Mucosa of descending colon (tissue), 3 donors: ENCODE results near the gene PDE6G. TPM values are rescaled to one million over a fixed set of nuclear protein-coding genes. Genes with fewer than 3 reads are reported as not detected.
A peak's percentile ranks its signal among the peaks of the same experiment; 100 is the strongest.

Source experiments
- ATAC-seq: fragments of 200-7000 bp; cut with Tn5 transposase; one replicate; pipeline ENCODE4 v1.9.1; 2020; ENCODE audit warnings: mild to moderate bottlenecking, moderate library complexity
- DNase-seq, 3 donors: peaks; one replicate each; pipeline ENCODE4 v3.0.0-alpha.2; 2020
- H3K36me3 ChIP-seq: fragments of 200-600 bp; one replicate; pipeline ENCODE4 v1.8.0; 2021; ENCODE audit warnings: low read depth, mild to moderate bottlenecking
- H3K4me1 ChIP-seq: fragments of 200-600 bp; one replicate; pipeline ENCODE4 v1.8.0; 2021; ENCODE audit warnings: low read depth, mild to moderate bottlenecking
- H3K4me3 ChIP-seq: fragments of 200-600 bp; one replicate; pipeline ENCODE4 v1.8.0; 2021; ENCODE audit warnings: mild to moderate bottlenecking
- H3K9me3 ChIP-seq: fragments of 200-600 bp; one replicate; pipeline ENCODE4 v1.8.0; 2021; ENCODE audit warnings: mild to moderate bottlenecking
- CTCF ChIP-seq: fragments of 200-600 bp; IDR thresholded peaks from one replicate; pipeline ENCODE4 v1.8.0; 2022; ENCODE audit warnings: antibody characterized with exemption, mild to moderate bottlenecking
- intact Hi-C, 2 donors: fragments of 100-400 bp; cut with DNase I in 1 of 2; cut with micrococcal nuclease in 1 of 2; formaldehyde crosslinking; loops; one replicate each; pipeline versions ENCODE4 v1.11.0 to v1.11.1; 2022; cut with DNase I, micrococcal nuclease
- total RNA-seq, 3 donors: library from RNA; stranded (reverse); fragmentation: NEBNext Ultra II Directional in 2 of 3; extraction: Animal tissue kit (Norgen Biotek cat#: 25700) in 2 of 3; gene quantifications; one replicate each; pipeline versions ENCODE4 v1.2.1 to v1.2.4, GENCODE V29; 2021 to 2023
- donor health status: DM: no; HTN: no; CAD: no; lungs with moderate emphysema.
- donor health status: DM: no; HTN: no; CAD: no.
- donor health status: DM: no; HTN: yes; CAD: no.

Gene PDE6G
- total RNA-seq, 3 donors from 2014 or later, result 0.39 to 1.2 TPM; not detected in 1

- intact Hi-C loops, result no loop called here
- H3K36me3 ChIP-seq, result peaks cover 31% of the 10 kb centered on the region
- peak; percentile 9 for ATAC-seq
Measured at GRCh38 chr17:81695211-81695610, 38.9 kb upstream of the PDE6G start.

GRCh38 chr17:81694810-81695209 is 38.5 kb upstream of the PDE6G start:
- intact Hi-C loops, result no loop called here
- Histone ChIP-seq H3K4me1 (no peaks in the 10 kb centered on the region), H3K4me3 (no peak overlapping the region), H3K9me3 (no peaks in the 10 kb centered on the region), H3K36me3 (peaks cover 31% of the 10 kb centered on the region)
- no peak for TF ChIP-seq CTCF
- DNase-seq (no peak), ATAC-seq (no peak)

More at GRCh38 chr17:81695211-81695610, 38.9 kb upstream of the PDE6G start:
- Histone ChIP-seq H3K9me3 (no peaks in the 10 kb centered on the region), H3K4me1 (no peaks in the 10 kb centered on the region), H3K4me3 (no peak overlapping the region)
- no peak for DNase-seq
- no peak for TF ChIP-seq CTCF

- DNase-seq (no peak), ATAC-seq (no peak)
- H3K9me3 ChIP-seq, result no peaks in the 10 kb centered on the region
- H3K4me3 ChIP-seq, result no peak overlapping the region
- intact Hi-C loops, result no loop called here
- H3K4me1 ChIP-seq, result no peaks in the 10 kb centered on the region
- H3K36me3 ChIP-seq, result peaks cover 32% of the 10 kb centered on the region
- TF ChIP-seq CTCF, result no peak
Measured at GRCh38 chr17:81693509-81694210, 37.3 kb upstream of the PDE6G start.

- Histone ChIP-seq H3K36me3 (peaks cover 39% of the 10 kb centered on the region), H3K4me1 (no peaks in the 10 kb centered on the region), H3K4me3 (no peak overlapping the region), H3K9me3 (no peaks in the 10 kb centered on the region)
- intact Hi-C loops, result no loop called here
- ATAC-seq, result no peak
- TF ChIP-seq CTCF, result no peak
- DNase-seq, result no peak
Measured at GRCh38 chr17:81691608-81692007, 35.3 kb upstream of the PDE6G start.

- intact Hi-C loops, result no loop called here
- Histone ChIP-seq H3K36me3 (peaks cover 38% of the 10 kb centered on the region), H3K4me3 (no peak overlapping the region), H3K9me3 (no peaks in the 10 kb centered on the region), H3K4me1 (no peaks in the 10 kb centered on the region)
- ATAC-seq (no peak), DNase-seq (no peak)
- TF ChIP-seq CTCF, result no peak
Measured at GRCh38 chr17:81691196-81691595, 34.9 kb upstream of the PDE6G start.
